Body of pancreas (tissue), 4 donors: ENCODE measurements around the gene CAPRIN1. TPM values are rescaled to one million over a fixed set of nuclear protein-coding genes. Genes with fewer than 3 reads are reported as not detected.

Experiments used
- ATAC-seq: fragments of 150-250 bp; one replicate; pipeline ENCODE4 v1.9.1; 2016
- DNase-seq, 4 donors: peaks; one replicate each; pipeline ENCODE4 v3.0.0-alpha.2; 2019
- H3K27ac ChIP-seq, 4 donors: fragments of 200-600 bp; sonication (generic); 1 replicate in 3 of 4; 2 replicates in 1 of 4; pipeline versions ENCODE4 v1.5.1 to v1.6.1; 2016 to 2019; ENCODE audit warnings: mild to moderate bottlenecking in 1 of 4, mixed read lengths in 1 of 4, moderate library complexity in 1 of 4
- H3K27me3 ChIP-seq, 2 donors: fragments of 200-600 bp; sonication (generic); one replicate each; pipeline ENCODE4 v1.6.0; 2016; ENCODE audit warnings: mild to moderate bottlenecking in 1 of 2
- H3K36me3 ChIP-seq, 2 donors: fragments of 200-600 bp; sonication (generic); replicated peaks in 1 of 2; 2 replicates each; pipeline ENCODE4 v1.5.1; 2016; ENCODE audit warnings: low read depth in 2 of 2; ENCODE audit not compliant: insufficient read depth in 1 of 2
- H3K4me1 ChIP-seq: fragments of 200-600 bp; sonication (generic); one replicate; pipeline ENCODE4 v1.6.0; 2016
- H3K4me3 ChIP-seq, 2 donors: fragments of 200-600 bp; sonication (generic); 1 replicate in 1 of 2; 2 replicates in 1 of 2; pipeline ENCODE4 v1.5.1; 2016 to 2019
- H3K9me3 ChIP-seq, 3 donors: fragments of 200-600 bp; sonication (generic); 1 replicate in 2 of 3; 2 replicates in 1 of 3; pipeline ENCODE4 v1.5.1; 2016
- CTCF ChIP-seq, 7 experiments: fragments of 450-650 bp in 4 of 7; fragments of 200-600 bp in 3 of 7; sonication (generic) in 3 of 7; IDR thresholded peaks; one replicate each; pipeline ENCODE4 v1.5.1; 2016 to 2019; ENCODE audit warnings: antibody characterized with exemption in 7 of 7
- POLR2A ChIP-seq, 3 donors: fragments of 450-650 bp; IDR thresholded peaks; one replicate each; pipeline ENCODE4 v1.6.1; 2016; ENCODE audit warnings: antibody characterized with exemption in 3 of 3, mild to moderate bottlenecking in 2 of 3
- WGBS, 2 donors: methylation state at CpG; one replicate each; pipeline ENCODE4 v1.1.5; 2017; 5-methylcytosine and 5-hydroxymethylcytosine counted together
- intact Hi-C: fragments of 100-400 bp; cut with DNase I; formaldehyde crosslinking; loops from one replicate; pipeline ENCODE4 v1.15.1; 2023
- total RNA-seq, 2 donors: library from RNA; depleted of rRNA; stranded (reverse); fragments of >200 nt; gene quantifications; one replicate each; pipeline ENCODE4 v1.1.0, GENCODE V29; 2016

CAPRIN1 gene
- total RNA-seq, 2 donors from 2014 or later: 90.0 to 165 TPM

GRCh38 chr11:34072041-34072440 is 20.5 kb downstream of the CAPRIN1 start:
- TF ChIP-seq POLR2A (IDR thresholded peaks at IDR 0.05) (no peak), CTCF (IDR thresholded peaks at IDR 0.05) (no peak)
- 82 to 84% methylated on average over 3 of the region's 3 CpGs for WGBS, 2 donors
- ATAC-seq: no peak

GRCh38 chr11:34072832-34073231 is 21.3 kb downstream of the CAPRIN1 start:
- Histone ChIP-seq H3K36me3 (peaks cover 8 to 10% of the 10 kb centered on the region in 2 donors), H3K4me3 (no peak overlapping the region), H3K9me3 (no peaks in the 10 kb centered on the region), H3K27ac (no peak overlapping the region), H3K4me1 (peaks cover 10% of the 10 kb centered on the region), H3K27me3 (no peaks in the 10 kb centered on the region)
- intact Hi-C loops: no loop called here
- no peak for DNase-seq
- ATAC-seq: no peak
- TF ChIP-seq POLR2A (IDR thresholded peaks at IDR 0.05) (no peak), CTCF (IDR thresholded peaks at IDR 0.05) (no peak)
- WGBS, 2 donors: 53 to 56% methylated on average over 2 of the region's 2 CpGs

More at GRCh38 chr11:34072041-34072440, 20.5 kb downstream of the CAPRIN1 start:
- no peak overlapping the region for H3K4me3 ChIP-seq
- no peaks in the 10 kb centered on the region for H3K27me3 ChIP-seq
- intact Hi-C loops: no loop called here
- H3K36me3 ChIP-seq: peaks cover 8 to 10% of the 10 kb centered on the region in 2 donors
- no peaks in the 10 kb centered on the region for H3K9me3 ChIP-seq
- H3K4me1 ChIP-seq: peaks cover 15% of the 10 kb centered on the region
- no peak for DNase-seq
- H3K27ac ChIP-seq: no peak overlapping the region

GRCh38 chr11:34074391-34074790 is 22.9 kb downstream of the CAPRIN1 start:
- Histone ChIP-seq H3K36me3 (peaks cover 10% of the 10 kb centered on the region in 2 donors), H3K9me3 (no peaks in the 10 kb centered on the region), H3K4me1 (no peaks in the 10 kb centered on the region), H3K27me3 (no peaks in the 10 kb centered on the region), H3K27ac (peak overlapping the region in 2 of 4 donors; percentile 22 to 60), H3K4me3 (no peak overlapping the region)
- intact Hi-C loops: no loop called here
- ATAC-seq: no peak
- 77 to 78% methylated on average over 4 of the region's 4 CpGs for WGBS, 2 donors
- TF ChIP-seq CTCF (IDR thresholded peaks at IDR 0.05) (no peak), POLR2A (IDR thresholded peaks at IDR 0.05) (no peak)
- no peak for DNase-seq

GRCh38 chr11:34075178-34075820 is 23.8 kb downstream of the CAPRIN1 start:
- H3K4me1 ChIP-seq: no peaks in the 10 kb centered on the region
- ATAC-seq (peak; percentile 60), DNase-seq (no peak)
- TF ChIP-seq POLR2A (IDR thresholded peaks at IDR 0.05) (no peak), CTCF (IDR thresholded peaks at IDR 0.05) (no peak)
- peaks cover 10 to 14% of the 10 kb centered on the region in 2 donors for H3K36me3 ChIP-seq
- H3K27me3 ChIP-seq: no peaks in the 10 kb centered on the region
- peak overlapping the region in 2 of 4 donors; percentile 49 to 60 for H3K27ac ChIP-seq
- no peaks in the 10 kb centered on the region for H3K9me3 ChIP-seq
- H3K4me3 ChIP-seq: no peak overlapping the region
- 44 to 54% methylated on average over 2 of the region's 2 CpGs for WGBS, 2 donors
- intact Hi-C loops: no loop called here

GRCh38 chr11:34080609-34081008 is 29.1 kb downstream of the CAPRIN1 start:
- Histone ChIP-seq H3K4me1 (no peaks in the 10 kb centered on the region), H3K27ac (no peak overlapping the region), H3K9me3 (no peaks in the 10 kb centered on the region), H3K4me3 (no peak overlapping the region), H3K36me3 (peaks cover 21 to 39% of the 10 kb centered on the region in 2 donors), H3K27me3 (no peaks in the 10 kb centered on the region)
- DNase-seq: no peak
- intact Hi-C loops: no loop called here
- TF ChIP-seq POLR2A (IDR thresholded peaks at IDR 0.05): no peak
- no peak for TF ChIP-seq CTCF (IDR thresholded peaks at IDR 0.05)
- no peak for ATAC-seq
- WGBS, 2 donors: 80 to 82% methylated on average over 4 of the region's 4 CpGs
